IPS DF 6.9 (cell line): ENCODE data around the gene SCARB2.

Source experiments
- DNase-seq: peaks from one replicate; pipeline ENCODE4 v3.0.0-alpha.2; 2013; ENCODE audit warnings: low read depth, low spot score
- H3K27ac ChIP-seq: one replicate; pipeline ENCODE4 v1.5.1; 2013; ENCODE audit warnings: low read length, control low read depth
- H3K27me3 ChIP-seq: 2 replicates; pipeline ENCODE4 v1.6.1; 2013; ENCODE audit warnings: mild to moderate bottlenecking, low read length; ENCODE audit not compliant: control insufficient read depth, insufficient read depth
- H3K36me3 ChIP-seq: 2 replicates; pipeline ENCODE4 v1.6.1; 2013; ENCODE audit warnings: low read length; ENCODE audit not compliant: control insufficient read depth, insufficient read depth
- H3K4me1 ChIP-seq: 2 replicates; pipeline ENCODE4 v1.6.1; 2013; ENCODE audit warnings: low read length; ENCODE audit not compliant: control insufficient read depth, insufficient read depth
- H3K4me3 ChIP-seq: 2 replicates; pipeline ENCODE4 v1.5.1; 2013; ENCODE audit warnings: mild to moderate bottlenecking, low read length
- H3K9me3 ChIP-seq: 2 replicates; pipeline ENCODE4 v1.6.1; 2013; ENCODE audit warnings: low read length, inconsistent platforms; ENCODE audit not compliant: control insufficient read depth, insufficient read depth
- whole genome bisulfite sequencing: extraction: QIAGEN DNeasy Blood & Tissue Kit; methylation state at CpG from one replicate; pipeline ENCODE4 v1.1.7; 2013; ENCODE audit warnings: mixed read lengths, missing lambda C conversion rate; ENCODE audit not compliant: insufficient read length, insufficient coverage; 5-methylcytosine and 5-hydroxymethylcytosine counted together

Gene SCARB2

DNA sequence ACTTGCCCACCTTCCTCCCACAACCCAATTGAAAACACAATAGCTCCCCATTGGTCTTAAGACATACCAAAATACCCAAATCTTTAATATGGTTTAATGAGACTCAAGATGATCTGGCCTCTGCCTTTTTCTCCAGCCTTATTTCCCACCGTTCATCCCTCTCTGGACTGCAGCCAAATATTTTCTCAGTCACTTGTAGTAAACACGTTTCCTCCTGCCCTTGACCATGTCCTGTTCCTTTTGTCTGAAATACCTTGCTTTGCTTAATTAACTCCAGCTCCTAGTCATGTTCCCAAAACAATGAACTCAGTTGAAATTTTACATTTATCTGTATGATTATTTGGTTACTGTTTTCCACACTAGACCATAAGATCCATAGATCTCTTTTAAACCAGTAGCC lies 57.0 kb downstream of the SCARB2 start:
- H3K27me3 ChIP-seq: no peaks in the 10 kb centered on the region
- H3K27ac ChIP-seq: no peak overlapping the region
- H3K4me3 ChIP-seq: no peak overlapping the region
- no peaks in the 10 kb centered on the region for H3K36me3 ChIP-seq
- no CpG with 5 or more reads among the region's 2 CpGs for WGBS
- DNase-seq: no peak
- no peaks in the 10 kb centered on the region for H3K4me1 ChIP-seq
- H3K9me3 ChIP-seq: no peaks in the 10 kb centered on the region

GRCh38 chr4:76155979-76156378 lies 57.6 kb downstream of the SCARB2 start:
- WGBS: no CpG with 5 or more reads among the region's 3 CpGs
- no peaks in the 10 kb centered on the region for H3K9me3 ChIP-seq
- H3K27ac ChIP-seq: no peak overlapping the region
- no peaks in the 10 kb centered on the region for H3K36me3 ChIP-seq
- no peak for DNase-seq
- no peaks in the 10 kb centered on the region for H3K4me1 ChIP-seq
- H3K27me3 ChIP-seq: no peaks in the 10 kb centered on the region
- no peak overlapping the region for H3K4me3 ChIP-seq

- no peak for DNase-seq
- H3K9me3 ChIP-seq: no peaks in the 10 kb centered on the region
- H3K4me3 ChIP-seq: no peak overlapping the region
- WGBS: no CpG with 5 or more reads among the region's 2 CpGs
- no peaks in the 10 kb centered on the region for H3K27me3 ChIP-seq
- H3K27ac ChIP-seq: no peak overlapping the region
- H3K36me3 ChIP-seq: no peaks in the 10 kb centered on the region
- H3K4me1 ChIP-seq: no peaks in the 10 kb centered on the region
Measured at GRCh38 chr4:76153356-76153755, 60.3 kb downstream of the SCARB2 start.

- DNase-seq: peak; percentile 92
- H3K9me3 ChIP-seq: no peaks in the 10 kb centered on the region
- no CpG with 5 or more reads among the region's 47 CpGs for WGBS
- no peaks in the 10 kb centered on the region for H3K27me3 ChIP-seq
- H3K4me1 ChIP-seq: no peaks in the 10 kb centered on the region
- H3K4me3 ChIP-seq: peak within 1 kb of the TSS; percentile 74
- H3K27ac ChIP-seq: no peak within 1 kb of the TSS
- H3K36me3 ChIP-seq: 0 out of 2 replicates have a peak, but pooled peaks cover 2% of the 10 kb centered on the region
Measured at GRCh38 chr4:76148142-76148865, 65.3 kb downstream of the SCARB2 start, which contains the start of gene NUP54. TSS of gene NUP54 (minus strand) at chr4:76148397. CDS start at chr4:76148374, 23 bp downstream.

- WGBS: no CpG with 5 or more reads among the region's 31 CpGs
- H3K9me3 ChIP-seq: no peaks in the 10 kb centered on the region
- H3K27me3 ChIP-seq: no peaks in the 10 kb centered on the region
- peak overlapping the region; percentile 74 for H3K4me3 ChIP-seq
- peak; percentile 76 for DNase-seq
- no peaks in the 10 kb centered on the region for H3K4me1 ChIP-seq
- 0 out of 2 replicates have a peak, but pooled peaks cover 2% of the 10 kb centered on the region for H3K36me3 ChIP-seq
- H3K27ac ChIP-seq: no peak overlapping the region
Measured at GRCh38 chr4:76147454-76148141, 66.0 kb downstream of the SCARB2 start.

- DNase-seq: no peak
- Histone ChIP-seq H3K4me3 (no peak overlapping the region), H3K4me1 (no peaks in the 10 kb centered on the region), H3K36me3 (peaks cover 4% of the 10 kb centered on the region; the same call in 1 of the 2 replicates), H3K27me3 (no peaks in the 10 kb centered on the region), H3K27ac (no peak overlapping the region), H3K9me3 (no peaks in the 10 kb centered on the region)
Measured at GRCh38 chr4:76144546-76144945, 69.1 kb downstream of the SCARB2 start.

DNA sequence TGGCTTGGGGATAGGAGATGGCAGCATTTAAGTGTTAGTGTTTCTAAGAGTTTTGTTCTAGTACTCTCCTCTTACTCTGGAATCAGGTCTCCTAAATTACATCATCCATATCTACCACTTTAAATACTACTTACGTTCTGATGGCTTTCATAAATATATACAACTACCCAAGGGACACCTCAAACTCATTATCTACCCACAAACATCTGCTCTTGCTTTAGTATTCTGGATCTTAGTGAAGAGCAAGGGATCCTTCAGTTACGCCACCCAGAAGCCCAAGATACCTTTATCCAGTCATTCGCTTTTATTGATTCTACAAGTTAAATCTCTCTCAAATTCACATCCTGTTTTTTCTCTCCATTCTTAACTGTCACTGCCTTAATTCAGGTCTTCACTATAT lies 72.4 kb downstream of the SCARB2 start:
- Histone ChIP-seq H3K4me1 (no peaks in the 10 kb centered on the region), H3K9me3 (no peaks in the 10 kb centered on the region), H3K4me3 (no peak overlapping the region), H3K27me3 (no peaks in the 10 kb centered on the region), H3K27ac (no peak overlapping the region), H3K36me3 (peaks cover 4% of the 10 kb centered on the region; the same call in 1 of the 2 replicates)
- DNase-seq: no peak
- no CpG with 5 or more reads among the region's 3 CpGs for WGBS

GRCh38 chr4:76127754-76128153 lies 85.9 kb downstream of the SCARB2 start:
- WGBS: no CpG with 5 or more reads among the region's 3 CpGs
- no peak overlapping the region for H3K4me3 ChIP-seq
- no peaks in the 10 kb centered on the region; the same call in 1 of the 2 replicates for H3K36me3 ChIP-seq
- DNase-seq: no peak
- no peaks in the 10 kb centered on the region for H3K9me3 ChIP-seq
- H3K27ac ChIP-seq: no peak overlapping the region
- no peaks in the 10 kb centered on the region for H3K27me3 ChIP-seq
- no peaks in the 10 kb centered on the region for H3K4me1 ChIP-seq

DNA sequence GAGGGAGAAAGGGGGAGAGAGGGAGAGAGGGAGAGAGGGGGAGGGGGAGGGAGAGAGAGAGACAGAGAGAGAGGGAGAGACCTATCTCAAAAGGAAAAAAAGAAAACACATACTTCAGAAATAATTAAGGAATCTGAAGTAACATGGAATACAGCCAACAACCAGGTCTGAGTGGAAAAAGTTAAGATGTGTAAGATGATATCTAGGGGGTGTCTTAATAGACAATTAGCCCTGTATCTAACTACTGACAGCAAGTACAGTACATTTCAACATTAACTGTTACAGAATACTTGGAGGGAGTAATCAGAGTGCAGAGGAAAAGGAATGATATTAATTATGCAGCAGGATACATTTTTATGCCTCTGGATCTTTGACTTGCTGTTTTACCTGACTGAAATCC lies 87.8 kb downstream of the SCARB2 start:
- H3K27me3 ChIP-seq: no peaks in the 10 kb centered on the region
- no peak overlapping the region for H3K4me3 ChIP-seq
- no peak overlapping the region for H3K27ac ChIP-seq
- H3K36me3 ChIP-seq: no peaks in the 10 kb centered on the region; the same call in 1 of the 2 replicates
- no peaks in the 10 kb centered on the region for H3K4me1 ChIP-seq
- DNase-seq: no peak
- no peaks in the 10 kb centered on the region for H3K9me3 ChIP-seq

DNA sequence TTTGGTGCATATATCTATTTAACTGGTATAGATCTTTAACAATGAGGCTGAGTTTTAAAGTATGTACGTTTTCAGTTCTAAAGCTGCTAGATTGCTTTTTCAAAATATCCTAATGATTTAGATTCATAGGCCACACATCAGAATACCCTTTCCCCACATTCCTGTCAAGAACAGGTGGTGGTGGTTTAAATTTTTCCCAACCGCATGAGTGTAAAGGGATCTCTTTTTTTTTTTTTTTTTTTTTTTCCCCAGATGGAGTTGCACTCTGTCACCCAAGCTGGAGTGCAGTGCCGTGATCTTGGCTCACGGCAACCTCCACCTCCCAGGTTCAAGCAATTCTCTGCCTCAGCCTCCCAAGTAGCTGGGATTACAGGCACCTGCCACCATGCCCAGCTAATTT lies 93.4 kb downstream of the SCARB2 start:
- H3K4me1 ChIP-seq: no peaks in the 10 kb centered on the region
- no peaks in the 10 kb centered on the region for H3K27me3 ChIP-seq
- WGBS: no CpG with 5 or more reads among the region's 4 CpGs
- H3K4me3 ChIP-seq: no peak overlapping the region
- H3K27ac ChIP-seq: no peak overlapping the region
- no peaks in the 10 kb centered on the region for H3K9me3 ChIP-seq
- no peak for DNase-seq
- H3K36me3 ChIP-seq: peaks cover 12% of the 10 kb centered on the region; the same call in 1 of the 2 replicates
